Esophagus muscularis mucosa (tissue), 4 donors: ENCODE measurements around the gene EHMT2.

Experiments used
- CTCF ChIP-seq, 3 experiments: fragments of 200-600 bp in 2 of 3; fragments of 450-650 bp in 1 of 3; sonication (generic) in 2 of 3; IDR thresholded peaks; one replicate each; pipeline ENCODE4 v1.5.1; 2017 to 2019; ENCODE audit warnings: antibody characterized with exemption in 3 of 3, mild to moderate bottlenecking in 2 of 3, moderate library complexity in 1 of 3
- EP300 ChIP-seq: sonication (generic); formaldehyde crosslinking; IDR thresholded peaks from one replicate; pipeline ENCODE4 v1.6.1; 2017; ENCODE audit warnings: antibody characterized with exemption
- POLR2A ChIP-seq: fragments of 450-650 bp; IDR thresholded peaks from one replicate; pipeline ENCODE4 v1.6.1; 2017; ENCODE audit warnings: antibody characterized with exemption, moderate library complexity, mild to moderate bottlenecking, low read depth
- POLR2AphosphoS5 ChIP-seq, 2 donors: sonication (generic); formaldehyde crosslinking; IDR thresholded peaks; one replicate each; pipeline ENCODE4 v1.6.1; 2017; ENCODE audit warnings: antibody characterized with exemption in 2 of 2

- TF ChIP-seq POLR2AphosphoS5 (IDR thresholded peaks at IDR 0.05), result no peak
- no peak for TF ChIP-seq CTCF (IDR thresholded peaks at IDR 0.05)
- TF ChIP-seq POLR2A, result no peak
- no peak for TF ChIP-seq EP300
Measured at GRCh38 chr6:31883676-31884075, 13.8 kb downstream of the EHMT2 start.
